GM12878 (cell line): Measurements from ENCODE around the gene CHD1. TPM values are rescaled to one million over a fixed set of nuclear protein-coding genes. Genes with fewer than 3 reads are reported as not detected.

Experiments used
- ATAC-seq: fragments of 200-7000 bp; cut with Tn5 transposase; 3 replicates; pipeline ENCODE4 v1.9.1; 2020; ENCODE audit warnings: mild to moderate bottlenecking, moderate library complexity
- BruUV-seq: library from RNA; stranded (reverse); fragments of 400-500 nt; replicated peaks from 2 replicates; lab custom pipeline; 2021; lab: Mats Ljungman, UMichigan
- CTCF ChIA-PET: fragments of 300-600 bp; sonication (Branson Sonifier 250); formaldehyde crosslinking; extraction: SDS; loops from one replicate; lab custom pipeline; 2021; ENCODE audit warnings: inconsistent platforms; lab: Yijun Ruan, JAX
- POLR2A ChIA-PET: fragments of 350-600 bp; formaldehyde crosslinking; extraction: SDS; loops from one replicate; lab custom pipeline; 2021; ENCODE audit warnings: inconsistent platforms; lab: Charles Lee
- RAD21 ChIA-PET: fragments of 300-600 bp; sonication (Branson Sonifier 250); formaldehyde crosslinking; loops from one replicate; lab custom pipeline; 2023; ENCODE audit warnings: antibody characterized with exemption; ENCODE audit not compliant: unreplicated experiment; lab: Charles Lee
- SMC1A ChIA-PET: fragments of 300-600 bp; sonication (Branson Sonifier 250); formaldehyde crosslinking; loops from one replicate; lab custom pipeline; 2023; ENCODE audit not compliant: unreplicated experiment, uncharacterized antibody; lab: Charles Lee
- DNase-seq: peaks from one replicate; pipeline ENCODE4 v3.0.0-alpha.2; 2011; ENCODE audit warnings: low read depth, low spot score
- FAIRE-seq: peaks from 3 replicates; lab custom pipeline; 2011; peaks lifted over from hg19 to GRCh38; lab: Jason Lieb, UNC
- H2AFZ ChIP-seq: 2 replicates; pipeline ENCODE4 v1.6.0; 2011; ENCODE audit warnings: low read depth, low read length, control low read depth; ENCODE audit not compliant: control insufficient read depth
- H3K27ac ChIP-seq: 2 replicates; pipeline ENCODE4 v1.5.1; 2011; ENCODE audit warnings: control low read depth; ENCODE audit not compliant: control insufficient read depth, insufficient read depth
- H3K27me3 ChIP-seq, 2 experiments: replicated peaks in 1 of 2; 2 replicates each; pipeline versions ENCODE4 v1.6.0 to v1.6.1; 2011; ENCODE audit warnings: low read length in 1 of 2; ENCODE audit not compliant: control insufficient read depth in 2 of 2, insufficient read depth in 2 of 2
- H3K36me3 ChIP-seq, 2 experiments: 2 replicates each; pipeline ENCODE4 v1.5.1; 2011; ENCODE audit warnings: low read length in 1 of 2; ENCODE audit not compliant: control insufficient read depth in 2 of 2, insufficient read depth in 2 of 2
- H3K4me1 ChIP-seq: 2 replicates; pipeline ENCODE4 v1.6.1; 2011; ENCODE audit warnings: mild to moderate bottlenecking, low read length, moderate library complexity, mixed read lengths; ENCODE audit not compliant: control insufficient read depth, insufficient read depth
- H3K4me2 ChIP-seq: 2 replicates; pipeline ENCODE4 v1.6.0; 2011; ENCODE audit warnings: control low read depth; ENCODE audit not compliant: control insufficient read depth, insufficient read depth
- H3K4me3 ChIP-seq: fragments of 200-600 bp; sonication (generic); 2 replicates; pipeline ENCODE4 v1.5.1; 2016
- H3K79me2 ChIP-seq: 2 replicates; pipeline ENCODE4 v1.6.0; 2011; ENCODE audit warnings: low read length; ENCODE audit not compliant: control insufficient read depth, insufficient read depth
- H3K9ac ChIP-seq: 2 replicates; pipeline ENCODE4 v1.8.0; 2011; ENCODE audit warnings: low read length, control low read depth, mixed read lengths; ENCODE audit not compliant: control insufficient read depth, insufficient read depth
- H3K9me3 ChIP-seq: replicated peaks from 3 replicates; pipeline ENCODE4 v1.5.1; 2011; ENCODE audit warnings: mild to moderate bottlenecking, low read length; ENCODE audit not compliant: control insufficient read depth, insufficient read depth
- H4K20me1 ChIP-seq: 2 replicates; pipeline ENCODE4 v1.6.0; 2011; ENCODE audit not compliant: control insufficient read depth, insufficient read depth
- ATF7 ChIP-seq: fragments of 450-650 bp; IDR thresholded peaks from 2 replicates; pipeline ENCODE4 v1.6.1; 2016; ENCODE audit warnings: low read depth, mild to moderate bottlenecking
- BCL11A ChIP-seq: IDR thresholded peaks from 2 replicates; pipeline ENCODE4 v1.6.1; 2011; ENCODE audit warnings: low read depth, low read length
- CREB1 ChIP-seq: IDR thresholded peaks from 2 replicates; pipeline ENCODE4 v1.6.1; 2012; ENCODE audit warnings: low read depth, mild to moderate bottlenecking, inconsistent platforms
- EGR1 ChIP-seq, 2 experiments: IDR thresholded peaks; 1 replicate in 1 of 2; 2 replicates in 1 of 2; pipeline ENCODE4 v1.6.1; 2011 to 2012; ENCODE audit warnings: low read depth in 2 of 2, low read length in 2 of 2, borderline replicate concordance in 1 of 2, mild to moderate bottlenecking in 1 of 2, moderate library complexity in 1 of 2
- HDAC6 ChIP-seq: fragments of 200-600 bp; sonication (generic); IDR thresholded peaks from one replicate; pipeline ENCODE4 v1.8.0; 2017; ENCODE audit warnings: antibody characterized with exemption; ENCODE audit not compliant: unreplicated experiment
- MYC ChIP-seq: IDR thresholded peaks from 2 replicates; pipeline ENCODE4 v1.6.1; 2011; ENCODE audit warnings: mild to moderate bottlenecking, low read length, moderate library complexity, inconsistent platforms; ENCODE audit not compliant: insufficient read depth, insufficient replicate concordance, insufficient read length, severe bottlenecking
- NFXL1 ChIP-seq: fragments of 450-650 bp; IDR thresholded peaks from 2 replicates; pipeline ENCODE4 v1.6.1; 2017; ENCODE audit warnings: antibody characterized with exemption, mild to moderate bottlenecking, borderline replicate concordance
- SMAD1 ChIP-seq: fragments of 450-650 bp; IDR thresholded peaks from 2 replicates; pipeline ENCODE4 v1.6.1; 2018; ENCODE audit warnings: mild to moderate bottlenecking, low read depth; ENCODE audit not compliant: partially characterized antibody
- SMAD5 ChIP-seq: IDR thresholded peaks from 2 replicates; pipeline ENCODE4 v1.6.1; 2016; ENCODE audit warnings: antibody characterized with exemption, low read depth
- ZNF622 ChIP-seq: fragments of 450-650 bp; IDR thresholded peaks from 2 replicates; pipeline ENCODE4 v1.6.1; 2017; ENCODE audit warnings: mild to moderate bottlenecking, inconsistent platforms
- WGBS: methylation state at CpG from one replicate; pipeline ENCODE4 v1.1.6; 2016; ENCODE audit warnings: low lambda C conversion rate; ENCODE audit not compliant: insufficient replicate concordance, insufficient coverage; ENCODE audit errors: missing lambda C conversion rate; 5-methylcytosine and 5-hydroxymethylcytosine counted together
- in situ Hi-C: fragments of 300-500 bp; cut with MboI; formaldehyde crosslinking; loops from 9 replicates; pipeline ENCODE4 v1.14.3; 2018; ENCODE audit warnings: mixed read lengths
- intact Hi-C: fragments of 100-400 bp; cut with micrococcal nuclease; formaldehyde crosslinking; loops from one replicate; pipeline ENCODE4 v1.14.2; 2022; ENCODE audit not compliant: unreplicated experiment
- polyA plus RNA-seq, 11 experiments: library from polyadenylated mRNA; depleted of rRNA in 4 of 11; unstranded in 6 of 11; stranded (reverse) in 5 of 11; fragments of >200 nt; fragmentation: Nextera tagmentation in 4 of 11; fragmentation: Illumina TruSeq in 1 of 11; extraction: Ambion mirVana in 4 of 11; extraction: Trizol in 1 of 11; gene quantifications; 1 replicate in 1 of 11; 2 replicates in 10 of 11; pipeline versions ENCODE4 v1.2.1 to v1.2.3, GENCODE V29; 2011 to 2016; ENCODE audit warnings: inconsistent platforms in 2 of 11, missing spikeins in 2 of 11, low read depth in 1 of 11
- total RNA-seq, 4 experiments: library from RNA; depleted of rRNA in 3 of 4; stranded (reverse); fragments of >200 nt in 3 of 4; fragmentation: Illumina TruSeq in 1 of 4; extraction: Trizol in 1 of 4; gene quantifications; 2 replicates each; pipeline versions ENCODE4 v1.2.1 to v1.2.3, GENCODE V29; 2013 to 2021
- TF ChIP-seq, protein P1 (sequence below): IDR thresholded peaks from 2 replicates; pipeline ENCODE4 v1.6.1; 2012; ENCODE audit warnings: low read depth, low read length, improper control_type of control experiment
- TF ChIP-seq, protein P2 (sequence below): fragments of 450-650 bp; IDR thresholded peaks from 2 replicates; pipeline ENCODE4 v1.6.1; 2014; ENCODE audit warnings: mild to moderate bottlenecking

Gene CHD1
- total and polyA plus RNA-seq, 10 of the 15 experiments (the other 5 are each of a cell fraction or from before 2014, with no cell fraction given) = 25.5 to 158 (median 50.5) TPM

DNA sequence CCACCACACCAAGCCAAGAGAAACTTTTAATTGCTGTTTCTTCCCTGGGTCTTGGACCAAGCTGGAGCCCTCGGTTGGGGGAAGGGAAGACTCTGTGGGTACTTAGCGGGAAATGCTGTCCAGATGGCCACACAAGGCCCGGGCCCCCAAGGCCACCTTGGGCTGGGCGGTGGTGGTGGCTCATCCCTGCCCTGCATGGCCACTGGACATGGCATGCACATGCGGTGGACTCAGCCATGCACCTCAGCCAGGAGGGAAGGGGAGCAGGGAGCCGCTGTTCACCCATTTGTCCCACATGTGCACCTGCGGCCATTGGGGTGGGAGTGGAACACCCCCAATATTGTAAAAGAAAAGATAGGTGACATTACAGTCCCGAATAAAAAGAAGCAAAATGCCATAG lies 82.9 kb downstream of the CHD1 start:
- DNase-seq = no peak
- no TSS peak for BruUV-seq
- RAD21 ChIA-PET = no interaction called here
- no peak for FAIRE-seq
- TF ChIP-seq BCL11A = no peak
- TF ChIP-seq, protein P1, sequence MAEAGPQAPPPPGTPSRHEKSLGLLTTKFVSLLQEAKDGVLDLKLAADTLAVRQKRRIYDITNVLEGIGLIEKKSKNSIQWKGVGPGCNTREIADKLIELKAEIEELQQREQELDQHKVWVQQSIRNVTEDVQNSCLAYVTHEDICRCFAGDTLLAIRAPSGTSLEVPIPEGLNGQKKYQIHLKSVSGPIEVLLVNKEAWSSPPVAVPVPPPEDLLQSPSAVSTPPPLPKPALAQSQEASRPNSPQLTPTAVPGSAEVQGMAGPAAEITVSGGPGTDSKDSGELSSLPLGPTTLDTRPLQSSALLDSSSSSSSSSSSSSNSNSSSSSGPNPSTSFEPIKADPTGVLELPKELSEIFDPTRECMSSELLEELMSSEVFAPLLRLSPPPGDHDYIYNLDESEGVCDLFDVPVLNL = no peak
- TF ChIP-seq SMAD1 = no peak
- TF ChIP-seq SMAD5 = no peak
- TF ChIP-seq CREB1 = no peak
- TF ChIP-seq, protein P2, sequence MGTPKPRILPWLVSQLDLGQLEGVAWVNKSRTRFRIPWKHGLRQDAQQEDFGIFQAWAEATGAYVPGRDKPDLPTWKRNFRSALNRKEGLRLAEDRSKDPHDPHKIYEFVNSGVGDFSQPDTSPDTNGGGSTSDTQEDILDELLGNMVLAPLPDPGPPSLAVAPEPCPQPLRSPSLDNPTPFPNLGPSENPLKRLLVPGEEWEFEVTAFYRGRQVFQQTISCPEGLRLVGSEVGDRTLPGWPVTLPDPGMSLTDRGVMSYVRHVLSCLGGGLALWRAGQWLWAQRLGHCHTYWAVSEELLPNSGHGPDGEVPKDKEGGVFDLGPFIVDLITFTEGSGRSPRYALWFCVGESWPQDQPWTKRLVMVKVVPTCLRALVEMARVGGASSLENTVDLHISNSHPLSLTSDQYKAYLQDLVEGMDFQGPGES = no peak
- intact Hi-C loops (no loop called here), in situ Hi-C loops (no loop called here)
- Histone ChIP-seq H2AFZ (no peak overlapping the region), H3K36me3 (no peaks in the 10 kb centered on the region), H3K9me3 (peaks cover 5% of the 10 kb centered on the region; the same call in 1 of the 3 replicates), H4K20me1 (no peaks in the 10 kb centered on the region), H3K9ac (no peak overlapping the region), H3K27me3 (no peaks in the 10 kb centered on the region), H3K79me2 (no peaks in the 10 kb centered on the region), H3K4me3 (no peak overlapping the region), H3K4me1 (no peaks in the 10 kb centered on the region), H3K27ac (no peak overlapping the region), H3K4me2 (no peak overlapping the region)
- 87% methylated on average over 8 of the region's 8 CpGs for WGBS
- CTCF ChIA-PET = no interaction called here
- SMC1A ChIA-PET = no interaction called here
- no peak for ATAC-seq
- POLR2A ChIA-PET = no interaction called here

DNA sequence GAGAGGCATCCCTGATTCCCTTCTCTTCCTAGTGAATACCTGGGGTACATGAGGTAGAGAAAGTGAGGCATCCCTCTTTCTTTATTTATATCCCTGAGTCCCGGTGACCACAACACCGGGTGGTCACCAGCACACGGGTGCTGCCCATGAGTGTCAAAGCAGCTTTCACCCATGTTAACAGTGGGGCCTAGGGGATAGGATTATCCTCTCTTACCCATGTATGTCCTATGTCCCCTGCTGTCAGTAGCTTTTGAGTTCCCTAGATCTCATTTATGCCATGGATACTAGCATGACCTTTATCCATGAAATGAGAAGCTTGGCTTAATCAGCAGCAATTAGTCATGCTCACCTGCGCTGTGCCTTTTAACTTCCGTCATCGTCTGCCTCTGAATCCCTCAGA lies 83.9 kb downstream of the CHD1 start:
- Histone ChIP-seq H3K27ac (no peak overlapping the region), H2AFZ (no peak overlapping the region), H3K9me3 (peaks cover 5% of the 10 kb centered on the region; the same call in 1 of the 3 replicates), H3K27me3 (no peaks in the 10 kb centered on the region), H3K9ac (no peak overlapping the region), H3K4me3 (no peak overlapping the region), H3K4me2 (no peak overlapping the region), H3K79me2 (no peaks in the 10 kb centered on the region), H3K36me3 (no peaks in the 10 kb centered on the region), H4K20me1 (no peaks in the 10 kb centered on the region), H3K4me1 (no peaks in the 10 kb centered on the region)
- ChIA-PET SMC1A (no interaction called here), POLR2A (no interaction called here), RAD21 (no interaction called here), CTCF (interaction anchor here (1.2 kb wide), 1 partner anchor 13 kb away, joined by 4 read pairs; no protein-coding TSS in a partner anchor)
- no TSS peak for BruUV-seq
- WGBS = 93% methylated on average over 6 of the region's 6 CpGs
- intact Hi-C loops = no loop called here
- no peak for TF ChIP-seq ZNF622
- TF ChIP-seq EGR1 (IDR thresholded peaks at IDR 0.05; ENCODE audit: borderline replicate concordance in 1 of 2, low read depth in 2 of 2, low read length in 2 of 2) = no peak
- TF ChIP-seq ATF7 = no peak
- no peak for TF ChIP-seq HDAC6
- no peak for TF ChIP-seq NFXL1
- no peak for TF ChIP-seq MYC
- in situ Hi-C loops = no loop called here
- DNase-seq (no peak), FAIRE-seq (no peak), ATAC-seq (no peak)
